ENCODE measurements around the gene TIMP2.

TIMP2 gene

DNA sequence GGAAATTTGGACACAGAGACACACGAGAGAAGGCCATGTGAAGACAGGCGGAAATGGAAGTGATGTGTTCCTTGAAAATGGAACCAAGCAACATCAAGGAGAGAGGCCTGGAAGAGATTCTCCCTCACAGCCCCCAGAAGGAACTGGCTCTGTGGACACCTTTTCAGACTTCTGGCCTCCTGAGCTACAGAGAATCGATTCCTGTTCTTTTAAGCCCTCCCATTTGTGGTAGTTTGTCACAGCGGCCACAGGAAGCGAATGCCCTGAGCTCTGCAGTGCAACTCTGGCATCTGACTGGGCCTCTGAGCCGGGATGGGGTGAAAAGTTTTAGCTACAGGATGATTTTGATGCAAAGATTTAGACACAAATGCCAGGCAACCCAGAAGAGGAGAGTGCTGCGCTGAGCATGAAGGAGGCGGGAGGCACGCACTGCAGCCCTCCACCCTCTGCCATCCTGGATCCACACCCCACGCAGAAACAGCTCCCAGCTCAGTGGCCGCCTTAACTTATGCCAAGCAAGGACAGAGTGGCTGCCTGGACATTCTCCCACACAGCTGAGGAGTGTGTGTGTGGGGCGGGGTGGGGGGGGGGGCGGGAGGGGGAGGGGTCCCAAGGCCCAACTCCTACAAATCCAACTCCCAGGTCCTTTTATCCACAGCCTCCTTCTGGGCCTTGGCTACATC is 2.2 kb downstream of the TIMP2 start:
- TF ChIP-seq MAX (IDR thresholded peaks at IDR 0.05; ENCODE audit: low read depth, low read length) (no peak), POLR2A (IDR thresholded peaks at IDR 0.05; ENCODE audit: extremely low read depth, insufficient read length) (no peak), CTCF (IDR thresholded peaks at IDR 0.05; ENCODE audit: low read depth, low read length) (no peak), MYC (IDR thresholded peaks at IDR 0.05; ENCODE audit: low read depth, low read length) (no peak)
- H3K4me3 ChIP-seq (ENCODE audit: low read depth, low read length) = peak overlapping the region; percentile 17
- DNase-seq (ENCODE audit: low read depth) = peak; percentile 72

DNA sequence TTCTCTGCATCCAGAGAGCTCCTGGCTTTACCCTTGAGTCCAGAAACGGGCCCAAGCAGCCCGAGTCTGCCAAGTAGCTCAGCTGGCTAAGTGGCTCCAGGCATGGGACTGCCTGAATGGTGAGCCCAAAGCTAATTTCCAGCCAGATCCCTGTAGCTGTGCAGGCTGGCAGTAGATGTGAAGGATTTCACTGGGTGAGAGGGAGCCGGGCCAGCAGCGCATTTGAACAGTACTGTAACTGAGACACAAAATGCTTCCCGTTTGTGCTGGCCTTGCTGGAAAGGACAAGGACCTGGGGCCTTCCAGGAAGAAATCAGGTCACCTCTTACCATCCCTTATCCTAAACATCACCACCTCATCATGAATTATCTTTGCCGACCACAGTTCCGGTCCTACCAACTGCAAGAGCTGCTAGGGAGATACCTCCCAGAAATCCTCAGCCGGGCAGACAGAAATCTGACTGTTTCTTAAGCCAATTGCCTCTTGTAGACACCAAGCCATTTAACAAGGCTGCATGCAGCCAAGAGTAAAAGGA is 3.7 kb downstream of the TIMP2 start:
- no peak for DNase-seq (ENCODE audit: low read depth)
- TF ChIP-seq MYC (IDR thresholded peaks at IDR 0.05; ENCODE audit: low read depth, low read length) (no peak), CTCF (IDR thresholded peaks at IDR 0.05; ENCODE audit: low read depth, low read length) (no peak), MAX (IDR thresholded peaks at IDR 0.05; ENCODE audit: low read depth, low read length) (no peak), POLR2A (IDR thresholded peaks at IDR 0.05; ENCODE audit: extremely low read depth, insufficient read length) (no peak)
- no peak overlapping the region for H3K4me3 ChIP-seq (ENCODE audit: low read depth, low read length)

DNA sequence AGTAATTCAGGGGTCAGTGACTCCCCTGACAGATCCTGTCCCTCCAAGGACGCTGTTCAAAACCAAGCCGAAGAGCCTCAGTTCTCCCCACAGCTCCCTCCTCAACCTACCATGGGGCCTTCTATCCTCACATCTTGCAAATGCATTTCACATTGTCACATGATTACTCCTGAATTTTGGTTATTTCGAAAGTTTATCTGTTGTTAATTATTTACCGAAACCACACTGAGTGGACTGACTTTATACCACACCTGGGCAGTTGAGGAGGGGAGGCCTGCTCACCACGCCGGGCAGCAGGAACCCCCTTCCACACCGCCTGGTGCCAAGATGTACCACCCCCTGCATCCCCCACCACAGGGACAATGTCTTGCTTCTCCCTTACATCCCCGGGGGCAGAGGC is 4.7 kb downstream of the TIMP2 start:
- no peak for TF ChIP-seq POLR2A (IDR thresholded peaks at IDR 0.05; ENCODE audit: extremely low read depth, insufficient read length)
- no peak overlapping the region for H3K4me3 ChIP-seq (ENCODE audit: low read depth, low read length)
- DNase-seq (ENCODE audit: low read depth) = no peak

DNA sequence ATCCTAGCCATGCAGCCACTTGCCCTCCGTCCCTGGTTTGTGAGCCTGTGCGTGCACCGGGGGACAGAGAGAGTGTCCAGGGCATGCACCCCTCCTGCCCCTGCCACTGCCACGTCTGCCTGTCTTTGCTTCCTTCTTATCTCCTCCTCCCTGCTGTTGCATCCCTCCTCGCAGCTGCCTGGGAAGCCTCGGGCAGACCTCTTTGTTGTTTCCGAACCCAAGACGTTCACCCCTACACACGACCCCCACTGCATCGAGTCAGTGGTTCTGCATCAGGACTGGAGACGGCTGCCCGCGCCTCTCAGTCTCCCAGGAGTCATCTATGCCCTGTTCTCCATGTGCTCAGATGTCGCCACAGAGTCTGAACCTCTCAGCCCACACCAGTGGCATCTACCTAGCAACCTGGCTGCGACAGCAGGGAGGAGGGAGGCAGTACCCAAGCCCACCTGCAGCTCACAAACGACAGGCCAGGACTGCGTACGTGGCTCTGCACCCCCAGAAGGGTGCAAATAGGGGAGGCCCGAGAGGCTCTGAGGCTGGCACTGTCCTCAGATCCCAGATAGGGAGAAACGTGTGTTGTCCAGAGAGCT is 5.2 kb downstream of the TIMP2 start:
- H3K4me3 ChIP-seq (ENCODE audit: low read depth, low read length) = no peak overlapping the region
- TF ChIP-seq MAX (IDR thresholded peaks at IDR 0.05; ENCODE audit: low read depth, low read length) = no peak
- TF ChIP-seq MYC (IDR thresholded peaks at IDR 0.05; ENCODE audit: low read depth, low read length) = no peak
- TF ChIP-seq POLR2A (IDR thresholded peaks at IDR 0.05; ENCODE audit: extremely low read depth, insufficient read length) = no peak
- TF ChIP-seq CTCF (IDR thresholded peaks at IDR 0.05; ENCODE audit: low read depth, low read length) = no peak
- no peak for DNase-seq (ENCODE audit: low read depth)

DNA sequence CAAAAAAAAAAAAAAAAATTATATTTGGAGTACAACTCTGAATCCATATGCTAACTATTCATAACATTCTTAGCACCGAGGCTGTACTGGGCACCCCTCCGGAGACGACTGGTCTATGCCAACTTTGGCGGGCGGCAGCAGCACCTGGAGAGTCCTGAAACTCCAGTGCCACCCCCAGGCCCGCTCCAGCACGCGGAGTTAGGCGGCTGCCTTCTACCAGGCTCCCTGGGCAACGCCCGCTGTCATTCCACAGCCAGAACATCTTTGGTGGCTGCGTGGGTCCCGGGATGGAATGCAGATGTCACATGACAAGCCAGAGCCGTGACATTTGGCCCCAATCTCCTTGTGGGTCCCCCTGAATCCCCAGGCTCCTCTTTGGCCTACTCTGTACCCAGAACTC is 6.2 kb downstream of the TIMP2 start:
- TF ChIP-seq MAX (IDR thresholded peaks at IDR 0.05; ENCODE audit: low read depth, low read length) (no peak), CTCF (IDR thresholded peaks at IDR 0.05; ENCODE audit: low read depth, low read length) (no peak), MYC (IDR thresholded peaks at IDR 0.05; ENCODE audit: low read depth, low read length) (no peak), POLR2A (IDR thresholded peaks at IDR 0.05; ENCODE audit: extremely low read depth, insufficient read length) (no peak)
- H3K4me3 ChIP-seq (ENCODE audit: low read depth, low read length) = no peak overlapping the region
- DNase-seq (ENCODE audit: low read depth) = no peak

GRCh38 chr17:78917451-78918275 is 7.5 kb downstream of the TIMP2 start:
- H3K4me3 ChIP-seq (ENCODE audit: low read depth, low read length) = no peak overlapping the region
- TF ChIP-seq MYC (IDR thresholded peaks at IDR 0.05; ENCODE audit: low read depth, low read length) (no peak), CTCF (IDR thresholded peaks at IDR 0.05; ENCODE audit: low read depth, low read length) (no peak), MAX (IDR thresholded peaks at IDR 0.05; ENCODE audit: low read depth, low read length) (no peak), POLR2A (IDR thresholded peaks at IDR 0.05; ENCODE audit: extremely low read depth, insufficient read length) (no peak)
- DNase-seq (ENCODE audit: low read depth) = no peak
